Endothelial cell of umbilical vein (primary cell): ENCODE measurements around the gene RNF148.

Experiments used
- POLR2AphosphoS5 ChIP-seq: IDR thresholded peaks from 2 replicates; pipeline ENCODE4 v1.6.1; 2012; ENCODE audit warnings: low read depth, mild to moderate bottlenecking, control low read depth, low read length, moderate library complexity; ENCODE audit not compliant: insufficient read depth
- TF ChIP-seq, protein P1 (sequence below), 2 donors: IDR thresholded peaks; 1 replicate in 1 of 2; 2 replicates in 1 of 2; pipeline ENCODE4 v1.5.1; 2011; ENCODE audit warnings: low read length in 2 of 2, mild to moderate bottlenecking in 2 of 2, moderate library complexity in 2 of 2, control low read depth in 1 of 2, inconsistent platforms in 1 of 2, low read depth in 1 of 2; ENCODE audit not compliant: insufficient read depth in 1 of 2; ENCODE audit errors: extremely low read depth in 1 of 2

DNA sequence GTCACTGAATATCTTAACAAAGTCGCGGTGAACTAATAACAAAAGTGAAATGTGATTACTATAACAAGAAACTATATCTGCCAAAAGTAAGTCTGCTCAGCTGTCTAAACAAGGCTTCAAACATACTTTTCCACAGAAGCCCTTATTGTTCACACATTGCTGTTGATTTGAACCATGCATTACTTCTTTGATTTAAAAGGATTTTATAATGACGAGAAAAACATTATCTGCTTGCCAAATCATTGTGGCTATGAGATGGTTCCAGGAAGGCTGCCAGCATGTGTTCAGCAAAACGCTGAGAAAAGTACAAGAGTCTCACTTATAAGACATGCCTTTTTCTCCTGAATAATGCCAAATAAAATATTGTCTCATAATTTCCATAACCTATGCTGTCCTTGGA is 28.2 kb downstream of the RNF148 start:
- TF ChIP-seq, protein P1, sequence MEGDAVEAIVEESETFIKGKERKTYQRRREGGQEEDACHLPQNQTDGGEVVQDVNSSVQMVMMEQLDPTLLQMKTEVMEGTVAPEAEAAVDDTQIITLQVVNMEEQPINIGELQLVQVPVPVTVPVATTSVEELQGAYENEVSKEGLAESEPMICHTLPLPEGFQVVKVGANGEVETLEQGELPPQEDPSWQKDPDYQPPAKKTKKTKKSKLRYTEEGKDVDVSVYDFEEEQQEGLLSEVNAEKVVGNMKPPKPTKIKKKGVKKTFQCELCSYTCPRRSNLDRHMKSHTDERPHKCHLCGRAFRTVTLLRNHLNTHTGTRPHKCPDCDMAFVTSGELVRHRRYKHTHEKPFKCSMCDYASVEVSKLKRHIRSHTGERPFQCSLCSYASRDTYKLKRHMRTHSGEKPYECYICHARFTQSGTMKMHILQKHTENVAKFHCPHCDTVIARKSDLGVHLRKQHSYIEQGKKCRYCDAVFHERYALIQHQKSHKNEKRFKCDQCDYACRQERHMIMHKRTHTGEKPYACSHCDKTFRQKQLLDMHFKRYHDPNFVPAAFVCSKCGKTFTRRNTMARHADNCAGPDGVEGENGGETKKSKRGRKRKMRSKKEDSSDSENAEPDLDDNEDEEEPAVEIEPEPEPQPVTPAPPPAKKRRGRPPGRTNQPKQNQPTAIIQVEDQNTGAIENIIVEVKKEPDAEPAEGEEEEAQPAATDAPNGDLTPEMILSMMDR (IDR thresholded peaks at IDR 0.05; ENCODE audit: extremely low read depth in 1 of 2, insufficient read depth in 1 of 2, low read depth in 1 of 2, low read length in 2 of 2): no peak
- no peak for TF ChIP-seq POLR2AphosphoS5
